Subcutaneous adipose tissue (tissue), 4 donors: Measurements from ENCODE around the gene DHX8. TPM values are rescaled to one million over a fixed set of nuclear protein-coding genes. Genes with fewer than 3 reads are reported as not detected.

Experiments
- CTCF ChIP-seq: fragments of 450-650 bp; IDR thresholded peaks from one replicate; pipeline ENCODE4 v1.5.1; 2016; ENCODE audit warnings: low read depth, mild to moderate bottlenecking, control low read depth, antibody characterized with exemption, moderate library complexity
- total RNA-seq, 4 donors: library from RNA; depleted of rRNA; stranded (reverse); fragments of >200 nt; gene quantifications; one replicate each; pipeline ENCODE4 v1.1.0, GENCODE V29; 2016

Gene DHX8
- total RNA-seq, 4 donors from 2014 or later: 27.5 to 31.7 (median 28.4) TPM

- no peak for TF ChIP-seq CTCF
These were observed 18.7 kb upstream of the DHX8 start for GRCh38 chr17:43465049-43465448.

- no peak for TF ChIP-seq CTCF
These were observed 15.7 kb upstream of the DHX8 start for GRCh38 chr17:43467981-43468581.

- no peak for TF ChIP-seq CTCF
These were observed 15.1 kb upstream of the DHX8 start for GRCh38 chr17:43468691-43469139.

- TF ChIP-seq CTCF: no peak
These were observed 14.6 kb upstream of the DHX8 start for GRCh38 chr17:43469145-43469544.

- TF ChIP-seq CTCF: no peak
These were observed 12.1 kb upstream of the DHX8 start for GRCh38 chr17:43471585-43472160.

- TF ChIP-seq CTCF: no peak
These were observed 8.2 kb upstream of the DHX8 start for GRCh38 chr17:43475494-43476089.

- no peak for TF ChIP-seq CTCF
These were observed 5.7 kb upstream of the DHX8 start for GRCh38 chr17:43477832-43478634.
